SK-MEL-5 (cell line): ENCODE results near the gene AOPEP. TPM values are rescaled to one million over a fixed set of nuclear protein-coding genes. Genes with fewer than 3 reads are reported as not detected.

Experiments used
- DNase-seq: peaks from one replicate; pipeline ENCODE4 v3.0.0-alpha.2; 2016; ENCODE audit warnings: low read depth, low spot score
- in situ Hi-C: cut with HindIII; loops from 2 replicates; pipeline ENCODE4 v1.10.0; 2016; ENCODE audit warnings: low sequenced_read_pairs, high pct_unique_total_duplicates, low pct_unique_long_range_greater_than_20kb
- total RNA-seq: library from RNA; depleted of rRNA; stranded (reverse); fragments of >200 nt; shearing (Covaris generic); gene quantifications from 2 replicates; pipeline ENCODE4 v1.2.3, GENCODE V29; 2014

The AOPEP gene
- total RNA-seq, 1 experiment from 2014 or later, result 20.8 TPM

DNA sequence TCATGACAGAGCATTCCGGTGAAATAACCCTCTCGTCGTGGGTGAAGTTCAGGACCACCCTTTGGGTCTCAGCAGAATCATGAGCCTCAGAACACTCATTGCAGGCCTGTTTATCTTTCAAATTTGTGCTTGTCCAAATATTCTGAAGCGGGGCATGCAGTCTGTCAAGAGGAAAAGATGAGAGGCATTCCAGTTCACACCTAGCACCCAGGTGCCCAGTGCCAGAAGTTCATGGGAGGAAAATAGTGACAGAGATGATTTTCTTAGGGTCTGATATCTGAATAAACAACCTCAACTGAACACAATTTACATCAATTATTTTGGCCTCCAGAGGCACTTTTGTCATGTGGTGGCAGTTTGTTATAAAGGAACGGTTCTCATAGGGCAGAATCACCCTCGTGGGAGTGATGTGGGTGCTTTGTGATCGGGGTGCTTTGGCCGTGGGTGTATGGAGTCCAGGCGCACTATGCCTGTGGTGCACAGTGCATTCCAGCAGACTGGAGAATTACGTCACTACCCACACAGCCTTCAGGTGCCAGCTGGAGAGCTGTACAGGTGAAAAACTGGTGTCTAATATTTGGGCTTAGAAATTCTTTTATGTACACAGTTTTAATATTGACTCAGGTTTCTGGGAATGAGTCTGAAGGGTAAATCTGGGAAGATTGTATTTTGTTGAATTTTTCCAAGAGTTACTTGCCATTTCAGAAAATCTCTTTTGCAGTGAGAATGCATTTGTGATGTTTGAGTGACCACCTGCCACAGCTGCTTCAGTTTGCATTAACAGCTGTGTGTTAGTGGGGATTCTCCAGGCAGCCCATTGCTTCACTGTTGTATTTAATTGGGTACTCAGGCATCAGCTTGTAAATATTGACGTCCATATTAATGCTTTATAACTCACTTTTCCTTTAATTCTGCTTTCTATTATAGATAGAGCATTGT is 301.7 kb downstream of the AOPEP start:
- no peak for DNase-seq
- in situ Hi-C loops, result no loop called here

DNA sequence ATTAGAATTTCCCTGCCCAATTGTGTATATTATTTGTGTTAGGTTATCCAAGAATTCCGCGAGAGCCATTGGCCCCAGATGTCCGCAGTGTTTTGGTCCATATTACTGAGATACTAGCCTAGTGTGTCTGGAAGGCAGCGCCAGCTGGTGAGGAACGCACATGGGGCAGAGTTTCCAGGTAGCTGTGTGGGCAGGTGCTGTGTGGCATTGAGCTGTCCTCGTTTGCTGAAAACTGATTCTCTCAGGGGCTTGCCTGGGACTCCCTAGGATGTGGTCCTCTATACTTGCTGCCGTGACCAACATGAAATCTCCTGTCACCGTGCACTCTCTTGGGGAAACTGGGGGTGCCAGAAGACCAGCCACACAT is 302.3 kb downstream of the AOPEP start:
- DNase-seq, result no peak
- in situ Hi-C loops, result no loop called here

DNA sequence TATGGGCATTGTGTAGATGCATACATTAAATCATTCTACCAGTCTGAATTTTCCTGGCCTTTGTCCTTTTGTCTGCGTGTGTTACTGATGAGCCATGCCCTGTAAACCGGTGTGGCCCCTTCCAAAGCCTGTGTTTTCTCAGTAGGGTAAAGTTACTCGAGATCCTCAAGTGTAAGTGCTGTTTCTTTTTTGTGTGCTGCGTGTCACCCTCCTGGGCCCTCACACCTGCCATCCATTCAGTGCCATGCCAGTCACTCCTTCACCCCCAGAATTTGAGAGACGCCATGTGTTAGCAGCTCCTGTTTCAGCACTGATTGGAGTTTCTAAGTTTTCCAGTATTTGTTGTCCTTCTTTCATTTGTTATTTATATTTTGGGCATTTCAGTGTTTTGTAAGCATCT is 302.8 kb downstream of the AOPEP start:
- in situ Hi-C loops, result no loop called here
- DNase-seq, result no peak

DNA sequence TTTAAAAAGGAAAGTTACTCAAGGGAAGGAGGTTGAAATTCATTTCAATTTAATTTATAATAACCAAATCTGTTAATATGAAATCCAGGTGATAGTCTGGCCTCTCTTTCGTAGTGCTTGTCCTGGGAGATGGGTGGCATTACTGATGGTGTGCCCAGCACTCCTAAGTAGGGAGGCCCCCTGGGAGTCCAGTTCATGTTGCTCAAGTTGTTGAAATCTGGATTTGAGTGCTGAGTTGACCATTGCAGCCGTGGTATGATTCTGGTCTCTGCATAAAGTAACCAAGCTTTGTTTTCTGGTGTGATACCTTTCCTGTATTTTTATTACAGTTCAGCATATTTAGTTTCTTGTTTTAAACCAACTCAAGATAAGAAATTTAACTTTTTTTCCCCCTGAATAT is 303.2 kb downstream of the AOPEP start:
- no peak for DNase-seq
- in situ Hi-C loops, result no loop called here

DNA sequence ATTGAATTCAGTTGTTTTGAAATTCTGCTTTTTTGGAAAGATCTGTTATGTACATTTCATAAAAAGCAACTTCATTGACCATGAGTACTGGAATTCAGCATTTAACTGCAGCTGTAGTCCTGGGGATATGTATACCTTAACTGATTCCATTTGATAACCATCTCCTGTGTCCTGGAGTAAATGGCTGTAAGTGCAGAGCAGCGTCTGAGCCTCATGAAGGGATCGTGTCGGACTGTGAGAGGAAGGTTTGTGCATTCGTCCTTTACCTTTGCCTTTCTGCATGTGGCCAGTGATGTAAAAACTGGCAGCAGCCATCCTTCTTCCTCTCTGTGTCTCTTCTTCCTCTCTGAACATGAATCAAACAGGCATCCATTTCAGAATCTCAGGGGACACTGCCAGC is 303.8 kb downstream of the AOPEP start:
- DNase-seq, result no peak
- in situ Hi-C loops, result no loop called here

DNA sequence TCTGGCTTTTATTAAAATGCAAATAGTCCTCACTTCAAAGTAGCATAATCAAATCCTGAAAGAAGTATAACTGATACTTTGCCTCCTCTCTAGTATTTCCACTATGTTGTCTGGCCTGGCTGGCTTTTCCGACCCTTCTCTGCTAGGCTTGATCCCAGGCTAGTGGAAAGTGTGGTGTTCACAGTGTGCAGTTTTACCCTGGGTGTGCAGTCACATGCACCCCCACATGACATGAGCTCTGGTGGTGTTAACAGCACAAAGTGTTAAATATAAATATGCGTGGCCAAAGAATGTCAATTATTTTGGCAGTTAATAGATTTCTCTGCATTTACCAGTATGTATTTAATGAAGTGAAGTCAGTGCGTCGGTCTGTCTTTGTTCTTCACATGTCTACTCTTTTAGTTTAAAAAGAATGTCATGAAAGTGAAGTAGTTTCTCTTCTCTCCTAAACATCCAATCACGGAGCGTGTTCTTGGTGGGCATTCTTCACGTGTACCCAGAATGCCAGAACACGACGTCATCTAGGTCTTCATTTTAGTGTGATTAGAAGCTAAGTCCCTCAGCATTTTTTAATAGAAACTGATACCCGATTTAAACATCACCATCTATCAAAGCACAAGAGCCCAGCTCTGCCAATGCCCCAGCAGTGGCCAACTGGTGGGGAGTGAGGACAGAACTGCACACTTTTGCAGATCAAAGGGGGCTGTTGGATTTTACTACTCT is 304.6 kb downstream of the AOPEP start:
- peak; percentile 21 for DNase-seq
- in situ Hi-C loops, result no loop called here

DNA sequence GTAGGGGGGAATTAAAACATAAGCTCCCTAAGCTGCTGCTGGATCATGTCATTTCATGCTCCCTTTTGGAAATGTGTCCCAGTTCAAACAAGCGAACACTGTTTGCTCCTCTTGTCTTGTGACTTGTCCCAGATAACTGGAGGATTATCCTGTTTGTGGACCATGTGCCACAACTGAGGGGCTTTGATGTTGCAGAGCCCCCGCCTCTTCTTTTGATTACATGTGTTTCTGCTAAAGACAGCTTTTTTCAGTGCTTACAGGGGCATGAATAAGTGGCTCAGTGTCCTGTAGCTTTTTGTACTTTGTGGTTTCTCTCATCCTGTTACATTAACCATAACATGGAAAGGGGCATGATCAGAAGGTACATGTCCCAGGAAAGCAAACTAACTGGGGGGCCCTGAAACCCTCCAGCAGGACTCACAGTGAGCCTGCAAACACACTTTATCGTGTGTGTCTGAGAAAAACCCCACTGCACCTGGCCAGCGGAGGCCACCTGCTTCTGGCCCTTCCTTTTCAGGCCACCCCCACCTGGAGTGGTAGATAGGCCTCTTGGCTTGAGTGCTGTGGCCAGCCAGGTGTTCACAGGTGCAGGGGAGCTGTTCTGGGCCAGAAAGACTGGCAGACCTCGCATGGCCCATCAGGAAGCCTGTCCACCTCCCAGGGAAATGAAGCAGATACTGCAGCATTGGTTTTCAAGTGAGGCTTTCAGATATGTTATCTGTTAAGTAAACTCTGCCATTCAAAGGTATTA is 305.4 kb downstream of the AOPEP start:
- peak; percentile 91 for DNase-seq
- in situ Hi-C loops, result no loop called here

DNA sequence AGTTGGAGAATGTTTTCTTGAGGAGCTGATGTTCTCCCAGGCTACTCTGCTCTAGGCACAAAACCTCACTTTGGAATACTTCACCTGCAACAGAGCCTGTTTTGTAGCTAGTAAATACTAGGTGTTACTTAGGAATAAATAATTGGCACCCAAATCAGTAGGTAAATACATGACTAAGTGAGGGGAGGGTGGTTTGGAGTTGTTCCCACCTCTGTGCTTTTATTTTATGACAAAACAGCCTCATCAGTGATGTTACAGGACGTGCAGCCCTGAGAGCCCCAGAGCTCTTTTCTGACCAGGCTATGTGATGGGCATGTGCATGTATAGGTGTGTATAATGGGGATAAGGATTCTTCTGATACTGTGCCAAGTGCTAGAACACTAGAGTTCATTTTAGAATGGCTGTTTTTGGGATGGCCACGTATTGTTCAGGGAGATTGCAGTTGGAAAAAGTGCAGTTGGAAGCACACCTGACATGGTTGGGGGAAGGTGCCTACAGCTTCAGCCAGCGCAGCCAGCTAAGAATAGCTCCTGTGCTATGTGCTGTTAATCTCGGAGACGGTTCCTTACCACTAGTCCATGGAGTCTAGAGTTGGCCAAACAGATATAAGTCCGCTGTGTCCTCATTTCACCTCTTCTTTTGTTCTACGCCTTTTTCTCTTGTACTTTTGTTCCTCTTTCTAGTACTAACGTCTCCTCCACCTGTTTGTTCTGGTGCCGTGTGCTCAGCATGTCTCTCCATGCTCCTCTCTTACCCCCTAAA is 306.3 kb downstream of the AOPEP start:
- in situ Hi-C loops, result no loop called here
- no peak for DNase-seq

DNA sequence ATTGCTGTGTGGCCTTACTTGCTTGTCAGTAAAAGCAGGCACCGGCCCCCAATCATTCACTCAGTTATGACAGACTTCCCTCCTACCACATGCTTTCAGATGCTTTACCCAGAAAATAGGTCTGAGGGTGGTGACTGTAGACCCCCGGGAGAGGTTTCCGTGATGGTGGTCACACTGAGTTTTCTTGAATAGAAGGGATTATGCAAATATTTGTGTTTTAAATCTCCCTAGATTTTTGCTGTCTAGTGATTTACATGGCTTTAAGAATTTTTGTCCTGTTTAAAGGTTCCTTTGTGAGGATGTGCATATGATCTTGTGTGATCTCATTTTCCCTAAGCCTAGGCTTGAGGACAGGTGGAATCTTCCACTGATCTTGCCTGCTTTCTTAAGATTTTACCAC is 309.3 kb downstream of the AOPEP start:
- no peak for DNase-seq
- in situ Hi-C loops, result no loop called here

DNA sequence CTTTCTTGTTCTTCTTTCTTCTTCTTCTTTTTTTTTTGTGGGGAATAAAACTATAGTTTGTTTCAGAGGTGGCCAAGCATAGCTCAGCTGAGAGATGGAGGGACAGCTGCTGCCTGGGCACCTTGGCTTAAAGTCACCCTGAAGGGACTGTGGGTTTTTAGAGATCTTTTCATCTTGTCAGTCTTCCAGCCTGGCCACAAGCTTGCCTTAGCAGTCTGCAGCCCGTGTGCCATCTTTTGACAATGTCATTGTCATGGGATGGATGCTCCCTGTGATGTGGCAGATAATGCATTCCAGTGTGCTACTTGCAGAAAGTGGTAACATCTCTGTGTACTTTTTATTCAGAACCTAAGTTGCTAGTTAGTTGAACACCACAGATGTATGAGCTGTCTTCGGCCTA is 310.2 kb downstream of the AOPEP start:
- in situ Hi-C loops, result no loop called here

DNA sequence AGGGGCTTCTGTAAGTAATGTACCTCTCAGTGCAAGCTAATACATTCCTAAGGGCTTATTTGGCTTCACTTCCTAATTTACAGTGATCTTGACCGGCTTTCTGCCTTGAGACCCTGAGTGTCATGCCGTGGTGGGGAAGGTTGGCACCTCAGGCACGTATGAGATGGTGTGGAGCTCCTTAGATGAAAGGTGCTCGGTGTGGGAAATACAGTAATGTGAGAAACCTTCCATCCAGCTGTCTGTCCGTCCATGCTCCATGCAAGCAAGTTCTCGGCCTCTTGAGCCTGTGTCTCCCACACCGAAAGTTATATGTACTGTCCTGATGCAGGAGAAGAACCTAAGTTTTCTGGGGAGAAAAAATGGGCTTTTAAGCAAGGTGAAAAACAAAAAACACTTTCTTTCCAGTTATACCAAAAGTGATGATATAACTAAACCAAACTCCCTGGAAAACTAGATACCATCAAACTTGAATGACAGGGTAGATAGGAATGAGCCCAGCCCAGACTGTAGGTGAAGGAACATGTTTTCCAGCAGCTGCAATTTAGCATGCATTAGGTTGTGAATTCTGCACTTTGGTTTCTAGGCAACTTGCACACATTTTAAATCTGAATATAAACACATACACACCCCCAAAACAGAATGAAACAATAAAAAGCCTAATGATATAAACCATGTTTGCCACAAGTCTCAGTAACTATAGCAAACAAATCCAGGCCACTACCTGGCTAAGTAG is 311.5 kb downstream of the AOPEP start:
- in situ Hi-C loops, result no loop called here
- no peak for DNase-seq

More for the DNA sequence above, 310.2 kb downstream of the AOPEP start:
- no peak for DNase-seq

DNA sequence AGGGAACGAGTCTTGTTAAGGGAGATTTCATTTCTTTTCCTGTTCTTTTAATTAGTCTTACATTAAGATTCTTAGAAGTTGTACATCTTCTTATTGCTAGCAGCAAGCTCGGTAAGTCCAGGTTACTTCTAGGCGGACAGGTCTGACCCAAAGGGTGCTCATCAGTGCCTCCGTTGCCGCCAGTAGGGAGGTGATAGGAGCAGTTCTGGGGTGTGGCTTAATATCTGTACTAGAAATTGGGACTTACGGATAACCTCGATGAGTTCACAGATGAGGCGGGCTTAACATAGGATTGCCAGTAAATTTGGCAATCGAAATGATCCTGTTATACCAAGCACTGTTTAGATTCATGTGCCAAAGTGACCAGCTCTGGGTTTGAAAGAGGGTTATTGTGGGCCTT is 312.2 kb downstream of the AOPEP start:
- in situ Hi-C loops, result no loop called here
- DNase-seq, result no peak

DNA sequence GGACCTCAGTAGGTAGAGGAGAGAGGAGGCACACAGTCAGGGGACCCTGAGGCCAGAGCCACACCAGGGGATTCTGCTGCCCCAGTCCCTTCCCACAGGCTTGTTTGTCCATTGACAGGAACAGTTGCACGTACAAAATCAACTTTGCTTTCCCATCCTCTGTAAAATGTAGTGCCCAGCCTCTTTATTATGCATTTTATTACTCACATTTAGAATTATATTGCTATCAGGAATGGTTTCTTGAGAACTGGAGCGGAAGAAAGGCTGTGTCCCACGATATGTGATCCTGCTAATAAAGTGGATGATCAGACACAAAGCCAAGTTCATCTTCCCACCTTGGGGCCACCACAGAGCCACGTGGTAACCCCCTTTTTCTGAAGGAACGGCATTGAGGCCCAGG is 313.6 kb downstream of the AOPEP start:
- DNase-seq, result no peak
- in situ Hi-C loops, result no loop called here

DNA sequence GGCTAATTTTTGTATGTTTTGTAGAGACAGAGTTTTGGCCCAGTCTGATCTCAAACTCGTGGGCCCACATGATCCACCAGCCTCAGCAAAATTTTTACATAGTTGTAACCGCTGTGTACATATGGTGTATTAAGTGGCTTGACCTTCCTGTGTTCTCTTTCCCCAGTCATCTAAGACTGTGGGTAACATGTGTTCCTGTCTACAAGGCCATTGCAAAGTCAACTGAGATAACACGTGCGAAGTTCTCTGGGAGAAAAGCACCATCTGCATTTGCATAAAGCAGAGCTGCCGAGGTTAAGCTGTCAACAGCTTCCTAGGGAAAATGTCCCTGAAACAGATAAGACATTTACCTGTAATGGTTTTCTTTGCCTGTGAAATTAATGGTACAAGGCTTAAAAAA is 317.3 kb downstream of the AOPEP start:
- DNase-seq, result no peak
- in situ Hi-C loops, result no loop called here

DNA sequence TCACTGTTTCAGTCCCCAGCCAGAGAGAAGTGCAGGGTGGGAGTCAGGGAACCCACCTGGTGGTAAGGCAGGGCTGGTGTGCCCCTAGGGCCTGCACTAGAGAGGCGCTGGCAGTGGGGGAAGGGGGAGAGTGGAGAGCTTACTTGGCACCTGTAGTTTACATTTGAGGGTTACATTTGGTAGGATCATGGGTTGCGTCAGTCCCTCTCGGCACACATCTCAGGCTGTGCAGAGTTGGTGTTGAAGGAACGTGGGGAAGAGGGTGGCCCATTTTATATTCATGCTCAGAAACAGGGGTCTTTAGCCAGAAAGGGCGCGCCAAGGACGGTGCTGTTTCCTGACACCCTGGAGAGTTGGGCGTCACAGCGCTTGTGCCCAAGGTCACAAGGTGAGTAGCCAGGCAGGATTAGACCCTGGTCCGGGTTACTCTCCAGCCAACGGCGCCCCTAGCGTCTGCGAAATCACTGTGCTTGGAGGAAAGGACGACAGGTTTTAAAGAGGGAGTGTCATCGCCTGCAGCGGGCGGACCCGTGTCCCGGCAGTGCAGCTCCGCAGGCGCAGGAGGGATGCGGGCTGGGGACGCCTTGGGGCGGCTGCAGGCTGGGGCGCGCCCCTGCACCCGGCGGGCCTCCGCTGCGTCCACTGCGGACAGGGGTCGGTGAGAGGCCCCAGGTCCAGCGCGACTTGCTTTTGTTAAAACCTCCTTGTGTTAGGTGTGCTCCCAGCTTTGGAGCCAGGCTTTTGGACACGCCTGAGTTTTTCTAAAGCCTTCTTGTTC is 318.4 kb downstream of the AOPEP start:
- in situ Hi-C loops, result no loop called here
- DNase-seq, result no peak

DNA sequence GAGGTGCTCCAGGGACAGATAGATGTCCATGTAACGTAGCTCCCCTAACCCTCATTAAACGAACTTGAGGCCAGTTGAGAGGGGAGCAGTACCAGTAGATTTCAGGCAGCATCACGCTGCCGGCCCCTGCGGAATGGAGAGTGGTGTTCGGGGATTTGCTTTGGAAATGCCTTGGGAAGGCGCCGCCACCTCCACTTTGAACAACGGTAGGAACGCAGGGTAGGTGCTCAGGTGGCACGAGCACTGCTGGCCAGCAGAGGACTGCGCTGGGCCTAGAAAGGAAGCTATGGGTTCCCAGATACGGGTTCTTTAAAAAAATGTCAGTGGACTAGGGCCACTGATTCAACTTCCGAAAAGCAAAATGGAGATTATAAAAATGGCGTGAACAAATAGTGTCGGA is 319.3 kb downstream of the AOPEP start:
- DNase-seq, result no peak
- in situ Hi-C loops, result no loop called here
